GM15510 (cell line): Measurements from ENCODE around the gene UGGT1.
A peak's percentile ranks its signal among the peaks of the same experiment; 100 is the strongest.

Source experiments
- POLR2A ChIP-seq: IDR thresholded peaks from 3 replicates; pipeline ENCODE4 v1.6.1; 2011; ENCODE audit warnings: borderline replicate concordance; ENCODE audit not compliant: insufficient read length; ENCODE audit errors: extremely low read depth

Gene UGGT1

DNA sequence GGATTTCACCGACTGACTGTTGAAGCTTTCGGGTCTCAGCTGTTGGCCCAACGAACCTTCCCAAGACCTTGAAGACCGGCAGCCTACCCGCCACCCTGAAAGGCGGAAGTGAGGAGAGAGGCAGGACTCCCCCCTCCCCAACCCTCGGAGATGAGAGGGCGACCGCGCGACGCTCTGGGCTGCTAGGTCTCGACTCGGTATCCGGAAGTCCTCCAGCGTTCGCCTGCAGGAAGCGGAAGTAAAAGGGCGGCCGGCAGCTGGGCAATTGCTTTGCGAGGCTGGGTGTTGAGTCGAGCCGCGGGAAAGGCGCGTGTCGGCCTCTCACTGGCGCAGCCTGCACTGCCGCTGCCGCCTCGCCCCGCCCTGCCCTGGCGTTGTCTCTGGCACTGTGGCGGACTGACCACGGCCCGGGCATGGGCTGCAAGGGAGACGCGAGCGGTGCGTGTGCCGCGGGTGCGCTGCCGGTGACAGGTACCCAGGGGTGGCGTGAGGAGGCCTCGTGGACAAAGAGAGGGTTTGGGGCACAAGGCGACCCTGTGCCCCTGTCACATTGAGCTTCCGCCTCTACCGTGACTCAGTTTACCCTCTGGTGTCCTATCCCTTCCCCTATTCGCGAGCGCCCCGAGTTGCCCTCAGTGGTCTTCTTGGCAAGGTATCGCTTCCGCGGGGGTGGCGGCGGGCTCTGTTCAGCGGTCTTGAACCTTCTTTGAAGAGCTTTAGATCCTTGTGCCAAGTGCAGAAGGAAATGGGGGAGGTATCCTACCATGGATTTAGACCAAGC is at the start of gene UGGT1:
Gene UGGT1, plus strand, starts transcription at position 256 of the 781 bp plus-strand sequence. Its CDS starts 158 bp downstream, at position 414.
- TF ChIP-seq POLR2A = peak; percentile 96

DNA sequence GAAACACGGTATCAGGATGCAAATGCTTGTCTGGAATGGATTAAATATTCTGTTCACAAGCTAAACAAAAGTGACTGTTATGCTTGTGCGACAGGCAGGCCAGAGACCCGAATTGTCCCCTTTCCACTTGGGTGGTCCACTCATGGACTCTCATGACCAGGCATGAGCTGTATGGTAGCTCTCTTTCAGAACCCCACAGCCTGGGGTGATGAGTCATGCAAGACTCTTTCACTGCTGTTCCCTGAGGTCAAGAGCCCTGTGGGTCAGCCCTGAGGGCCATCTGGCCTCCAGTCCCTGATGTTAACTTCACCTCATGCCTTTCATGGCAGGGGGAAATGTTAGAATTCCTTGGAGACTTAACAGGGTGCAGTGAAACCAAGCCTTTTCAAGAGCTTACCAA is 49.4 kb upstream of the UGGT1 start:
- TF ChIP-seq POLR2A = no peak

GRCh38 chr2:128043041-128043440 is 48.0 kb upstream of the UGGT1 start:
- TF ChIP-seq POLR2A = no peak

DNA sequence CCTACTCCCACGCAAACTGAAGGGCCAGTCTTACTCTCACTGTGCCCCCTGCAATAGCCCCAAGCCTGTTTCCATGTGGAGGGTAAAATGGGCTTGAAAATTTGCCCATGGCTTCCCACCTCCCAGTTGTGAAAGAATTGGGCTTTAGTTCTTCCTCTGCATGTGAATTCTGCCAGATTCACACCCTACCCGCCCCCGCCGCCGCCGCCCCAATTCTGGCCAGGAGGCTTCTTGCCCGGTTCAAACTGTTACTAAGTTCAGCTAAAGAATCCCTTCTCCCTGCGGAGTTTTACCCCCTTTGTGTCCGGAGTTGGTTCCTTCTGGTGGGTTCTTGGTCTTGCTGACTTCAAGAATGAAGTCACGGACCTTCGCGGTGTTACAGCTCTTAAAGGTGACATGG is 37.7 kb upstream of the UGGT1 start:
- TF ChIP-seq POLR2A = no peak

DNA sequence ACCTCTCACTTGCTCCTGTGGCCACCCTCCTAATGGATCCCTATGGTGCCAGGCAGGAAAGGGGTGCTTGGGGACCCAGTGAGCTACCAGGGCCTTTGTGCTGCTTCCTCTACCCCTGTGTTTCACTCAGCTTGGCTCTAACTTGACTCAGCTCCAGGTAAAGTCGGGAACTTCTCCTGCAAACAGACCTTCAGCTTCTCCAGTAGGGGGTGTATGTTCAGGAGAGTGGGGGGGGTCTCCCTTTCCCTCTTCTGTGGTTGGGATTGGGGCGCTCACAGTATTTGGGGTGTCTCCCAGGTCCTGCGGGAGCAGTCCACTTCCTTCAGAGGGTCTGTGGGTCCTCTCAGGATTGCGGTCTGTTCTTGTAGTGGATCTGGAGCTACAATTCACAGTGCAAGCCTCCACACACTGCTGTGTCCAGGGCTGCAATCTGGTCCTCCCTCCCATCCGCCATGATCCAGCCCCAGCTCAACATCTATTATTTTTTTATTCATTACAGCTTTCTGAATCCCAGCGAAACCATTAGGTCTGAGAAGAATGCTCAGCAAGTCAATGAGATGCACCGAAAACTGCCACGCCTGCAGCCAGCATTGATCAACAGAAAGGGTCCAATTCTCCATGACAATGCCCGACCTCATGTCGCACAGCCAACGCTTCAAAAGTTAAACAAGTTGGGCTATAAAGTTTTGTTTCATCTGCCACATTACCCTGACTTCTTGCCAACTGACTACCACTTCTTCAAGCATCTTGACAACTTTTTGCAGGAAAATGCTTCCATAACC is 36.7 kb upstream of the UGGT1 start:
- no peak for TF ChIP-seq POLR2A

GRCh38 chr2:128057334-128057733 is 33.7 kb upstream of the UGGT1 start:
- TF ChIP-seq POLR2A = no peak

- no peak for TF ChIP-seq POLR2A
Measured at GRCh38 chr2:128058114-128058513, 32.9 kb upstream of the UGGT1 start.

GRCh38 chr2:128062571-128062970 is 28.4 kb upstream of the UGGT1 start:
- TF ChIP-seq POLR2A = no peak

- TF ChIP-seq POLR2A = no peak
Measured at GRCh38 chr2:128064353-128064752, 26.6 kb upstream of the UGGT1 start.

- TF ChIP-seq POLR2A = no peak
Measured at GRCh38 chr2:128069769-128070168, 21.2 kb upstream of the UGGT1 start.

GRCh38 chr2:128073278-128073677 is 17.7 kb upstream of the UGGT1 start:
- TF ChIP-seq POLR2A = no peak

DNA sequence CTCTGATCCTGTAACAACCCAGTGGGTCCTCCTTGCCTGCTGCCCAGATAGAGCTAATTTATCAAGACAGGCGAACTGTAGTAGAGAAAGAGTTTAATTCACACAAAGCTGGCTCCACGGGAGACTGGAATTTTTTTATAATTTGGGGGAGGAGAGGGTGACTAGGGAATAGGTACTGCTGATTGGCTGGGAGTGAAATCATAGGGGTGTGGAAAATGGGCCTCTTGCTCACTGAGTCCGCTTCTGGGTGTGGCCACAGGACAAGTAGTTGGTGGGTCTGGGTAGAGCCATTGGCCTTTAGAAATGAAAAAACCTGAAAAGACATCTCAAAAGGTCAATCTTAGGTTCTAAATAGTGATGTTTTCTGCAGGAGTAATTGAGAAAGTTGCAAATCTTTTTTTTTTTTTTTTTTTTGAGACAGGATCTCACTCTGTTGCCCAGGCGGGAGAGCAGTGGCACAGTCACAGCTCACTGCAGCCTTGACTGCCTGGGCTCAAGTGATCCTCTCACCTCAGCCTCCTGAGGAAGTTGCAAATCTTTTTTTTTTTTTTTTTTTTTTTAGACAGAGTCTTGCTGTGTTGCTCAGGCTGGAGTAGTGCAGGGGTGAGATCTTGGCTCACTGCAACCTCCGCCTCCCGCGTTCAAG is 14.4 kb upstream of the UGGT1 start:
- no peak for TF ChIP-seq POLR2A

GRCh38 chr2:128084757-128085156 is 6.2 kb upstream of the UGGT1 start:
- TF ChIP-seq POLR2A = no peak

- no peak for TF ChIP-seq POLR2A
Measured at GRCh38 chr2:128086244-128086643, 4.8 kb upstream of the UGGT1 start.

- TF ChIP-seq POLR2A = no peak
Measured at GRCh38 chr2:128090575-128090944, 440 bp upstream of the UGGT1 start.
